A673 (cell line): ENCODE measurements around the gene KLHL1.

Experiments used
- CTCF ChIP-seq: fragments of 300-800, 200-600 bp; sonication (generic); conservative IDR thresholded peaks from 2 replicates; pipeline ENCODE4 v1.5.1; 2017; ENCODE audit warnings: low read depth, mild to moderate bottlenecking, antibody characterized with exemption, low read length, moderate library complexity, mixed read lengths
- EZH2 ChIP-seq: fragments of 200-600 bp; sonication (generic); IDR thresholded peaks from 2 replicates; pipeline ENCODE4 v1.6.1; 2017; ENCODE audit warnings: borderline replicate concordance, low read depth, mild to moderate bottlenecking, mixed read lengths, antibody characterized with exemption, low read length; ENCODE audit not compliant: poor library complexity, severe bottlenecking

GRCh38 chr13:69997061-69997460, 111.2 kb downstream of the KLHL1 start:
- no peak for TF ChIP-seq CTCF
- TF ChIP-seq EZH2: no peak
